Stimulated activated CD8-positive, alpha-beta memory T cell treated with anti-CD3 and anti-CD28 coated beads, Interleukin-15, amount 100 ng/mL, for 1 hour (primary cell): ENCODE results near the gene IPO8.

Experiments
- DNase-seq: peaks from one replicate; pipeline ENCODE4 v3.0.0-alpha.2; 2020; ENCODE audit warnings: low read depth

IPO8 gene

GRCh38 chr12:30695199-30696102 is at the start of gene IPO8:
TSS of gene IPO8 (minus strand) at chr12:30695869. CDS start at chr12:30695647, 222 bp downstream.
- peak; percentile 67 for DNase-seq

GRCh38 chr12:30744321-30744720 is 48.7 kb upstream of the IPO8 start:
- no peak for DNase-seq

GRCh38 chr12:30740274-30740673 is 44.6 kb upstream of the IPO8 start:
- DNase-seq, result no peak

GRCh38 chr12:30739020-30739419 is 43.4 kb upstream of the IPO8 start:
- no peak for DNase-seq

GRCh38 chr12:30732954-30733637 is 37.4 kb upstream of the IPO8 start:
- DNase-seq, result no peak

- DNase-seq, result no peak
Measured at GRCh38 chr12:30730011-30730410, 34.3 kb upstream of the IPO8 start.

- no peak for DNase-seq
Measured at GRCh38 chr12:30729547-30729946, 33.9 kb upstream of the IPO8 start.

- DNase-seq, result no peak
Measured at GRCh38 chr12:30726647-30727046, 31.0 kb upstream of the IPO8 start.

- no peak for DNase-seq
Measured at GRCh38 chr12:30725739-30726138, 30.1 kb upstream of the IPO8 start.

- DNase-seq, result no peak
Measured at GRCh38 chr12:30719060-30719459, 23.4 kb upstream of the IPO8 start.

GRCh38 chr12:30707613-30708342 is 12.1 kb upstream of the IPO8 start:
- no peak for DNase-seq

GRCh38 chr12:30706476-30706875 is 10.8 kb upstream of the IPO8 start:
- DNase-seq, result no peak

GRCh38 chr12:30701056-30701455 is 5.4 kb upstream of the IPO8 start:
- DNase-seq, result no peak

- DNase-seq, result no peak
Measured at GRCh38 chr12:30700216-30700900, 4.7 kb upstream of the IPO8 start.

- no peak for DNase-seq
Measured at GRCh38 chr12:30698346-30698745, 2.7 kb upstream of the IPO8 start.

- no peak for DNase-seq
Measured at GRCh38 chr12:30696943-30697342, 1.3 kb upstream of the IPO8 start.

GRCh38 chr12:30696486-30696885 is 817 bp upstream of the IPO8 start:
- no peak for DNase-seq

GRCh38 chr12:30696103-30696408 is 387 bp upstream of the IPO8 start:
- no peak for DNase-seq

GRCh38 chr12:30694412-30695198 is 1.1 kb downstream of the IPO8 start:
- no peak for DNase-seq

GRCh38 chr12:30692470-30692869 is 3.2 kb downstream of the IPO8 start:
- DNase-seq, result no peak

GRCh38 chr12:30691122-30691879 is 4.4 kb downstream of the IPO8 start:
- no peak for DNase-seq
